GM03348 (cell line): ENCODE results near the gene ZBTB5.
A peak's percentile ranks its signal among the peaks of the same experiment; 100 is the strongest.
"Not testable (repeated sequence)": the region's sequence is repeated elsewhere in the genome, so short reads cannot be mapped to it uniquely, and the experiment has no call there.

Experiments
- DNase-seq: peaks from one replicate; pipeline ENCODE4 v3.0.0; 2012; ENCODE audit warnings: low spot score

The ZBTB5 gene

GRCh38 chr9:37465249-37466036, at the start of gene ZBTB5:
Gene ZBTB5 (minus strand): TSS chr9:37465450. CDS start chr9:37442551, 22,899 bp downstream.
- peak; percentile 99 for DNase-seq

- DNase-seq, result no peak
Measured at GRCh38 chr9:37514999-37515398, 49.7 kb upstream of the ZBTB5 start.

- not testable (repeated sequence) for DNase-seq
Measured at GRCh38 chr9:37514415-37514814, 49.2 kb upstream of the ZBTB5 start.

GRCh38 chr9:37512437-37512836, 47.2 kb upstream of the ZBTB5 start:
- no peak for DNase-seq

- DNase-seq, result no peak
Measured at GRCh38 chr9:37511016-37512010, 46.1 kb upstream of the ZBTB5 start.

GRCh38 chr9:37510053-37510452, 44.8 kb upstream of the ZBTB5 start:
- not testable (repeated sequence) for DNase-seq

GRCh38 chr9:37509536-37509935, 44.3 kb upstream of the ZBTB5 start:
- DNase-seq, result no peak

GRCh38 chr9:37508834-37509206, 43.6 kb upstream of the ZBTB5 start:
- no peak for DNase-seq

- no peak for DNase-seq
Measured at GRCh38 chr9:37508135-37508833, 43.0 kb upstream of the ZBTB5 start.

- no peak for DNase-seq
Measured at GRCh38 chr9:37507566-37508134, 42.4 kb upstream of the ZBTB5 start.

- DNase-seq, result no peak
Measured at GRCh38 chr9:37504605-37505004, 39.4 kb upstream of the ZBTB5 start.

- no peak for DNase-seq
Measured at GRCh38 chr9:37503736-37504135, 38.5 kb upstream of the ZBTB5 start.

GRCh38 chr9:37501957-37502596, 36.8 kb upstream of the ZBTB5 start:
- no peak for DNase-seq

GRCh38 chr9:37499297-37499696, 34.0 kb upstream of the ZBTB5 start:
- DNase-seq, result no peak

- DNase-seq, result no peak
Measured at GRCh38 chr9:37498457-37498856, 33.2 kb upstream of the ZBTB5 start.

- no peak for DNase-seq
Measured at GRCh38 chr9:37497320-37497719, 32.1 kb upstream of the ZBTB5 start.

GRCh38 chr9:37496020-37496419, 30.8 kb upstream of the ZBTB5 start:
- no peak for DNase-seq

- DNase-seq, result no peak
Measured at GRCh38 chr9:37495571-37495970, 30.3 kb upstream of the ZBTB5 start.

- no peak for DNase-seq
Measured at GRCh38 chr9:37491939-37492338, 26.7 kb upstream of the ZBTB5 start.

- DNase-seq, result peak; percentile 88
Measured at GRCh38 chr9:37486616-37487548, 21.6 kb upstream of the ZBTB5 start.
